MM.1S (cell line): ENCODE results near the gene NFATC3.

ENCODE experiments used
- DNase-seq: peaks from one replicate; pipeline ENCODE4 v3.0.0-alpha.2; 2015
- H2AFZ ChIP-seq: fragments of 300-600 bp; sonication (generic); 2 replicates; pipeline ENCODE4 v1.6.0; 2016; ENCODE audit warnings: antibody characterized with exemption, low read length
- H3F3A ChIP-seq: fragments of 300-600 bp; sonication (generic); 2 replicates; pipeline ENCODE4 v1.6.1; 2016; ENCODE audit warnings: mild to moderate bottlenecking, antibody characterized with exemption, low read length, moderate library complexity, mixed read lengths; ENCODE audit not compliant: insufficient read depth
- H3K27ac ChIP-seq: fragments of 300-600 bp; sonication (generic); 2 replicates; pipeline ENCODE4 v1.5.1; 2016; ENCODE audit warnings: mild to moderate bottlenecking, low read length
- H3K27me3 ChIP-seq: fragments of 300-600 bp; sonication (generic); replicated peaks from 2 replicates; pipeline ENCODE4 v1.6.0; 2016; ENCODE audit warnings: low read length; ENCODE audit not compliant: insufficient read depth
- H3K36me3 ChIP-seq: fragments of 300-600 bp; sonication (generic); replicated peaks from 2 replicates; pipeline ENCODE4 v1.6.1; 2016; ENCODE audit warnings: mild to moderate bottlenecking, low read length, mixed read lengths; ENCODE audit not compliant: insufficient read depth
- H3K4me1 ChIP-seq: fragments of 300-600 bp; sonication (generic); 2 replicates; pipeline ENCODE4 v1.6.1; 2016; ENCODE audit warnings: low read length, mixed read lengths
- H3K4me2 ChIP-seq: fragments of 300-600 bp; sonication (generic); 2 replicates; pipeline ENCODE4 v1.6.0; 2016; ENCODE audit warnings: low read depth, low read length
- H3K4me3 ChIP-seq: fragments of 300-600 bp; sonication (generic); 2 replicates; pipeline ENCODE4 v1.5.1; 2016; ENCODE audit warnings: low read length, mixed read lengths
- H3K79me2 ChIP-seq: fragments of 300-600 bp; sonication (generic); 2 replicates; pipeline ENCODE4 v1.6.1; 2016; ENCODE audit warnings: mixed run types, low read length, mixed read lengths
- H3K9ac ChIP-seq: fragments of 300-600 bp; sonication (generic); 2 replicates; pipeline ENCODE4 v1.6.1; 2016; ENCODE audit warnings: low read length, mixed read lengths
- H3K9me2 ChIP-seq: fragments of 300-600 bp; sonication (generic); replicated peaks from 2 replicates; pipeline ENCODE4 v1.6.1; 2016; ENCODE audit warnings: mild to moderate bottlenecking, low read length, mixed read lengths; ENCODE audit not compliant: insufficient read depth
- H3K9me3 ChIP-seq: fragments of 300-600 bp; sonication (generic); replicated peaks from 2 replicates; pipeline ENCODE4 v1.6.1; 2016; ENCODE audit warnings: mild to moderate bottlenecking, low read length, mixed read lengths; ENCODE audit not compliant: insufficient read depth
- H4K20me1 ChIP-seq: fragments of 300-600 bp; sonication (generic); 2 replicates; pipeline ENCODE4 v1.6.1; 2016; ENCODE audit warnings: mild to moderate bottlenecking, low read length, moderate library complexity, mixed read lengths; ENCODE audit not compliant: insufficient read depth
- CTCF ChIP-seq: fragments of 300-600 bp; sonication (generic); IDR thresholded peaks from 2 replicates; pipeline ENCODE4 v1.5.1; 2016; ENCODE audit warnings: antibody characterized with exemption, low read length, mixed read lengths
- EZH2 ChIP-seq: fragments of 300-600 bp; sonication (generic); optimal IDR thresholded peaks from 2 replicates; pipeline ENCODE3; 2017; ENCODE audit warnings: low read depth, mild to moderate bottlenecking, antibody characterized with exemption, low read length, mixed read lengths
- EZH2phosphoT487 ChIP-seq: fragments of 300-600 bp; sonication (generic); IDR thresholded peaks from 2 replicates; pipeline ENCODE4 v1.6.1; 2018; ENCODE audit warnings: antibody characterized with exemption, low read length

The NFATC3 gene

GRCh38 chr16:68273896-68274295, 188.7 kb downstream of the NFATC3 start:
- no peak for DNase-seq
- no peaks in the 10 kb centered on the region for H4K20me1 ChIP-seq
- H3K9me2 ChIP-seq: no peaks in the 10 kb centered on the region
- H3K27ac ChIP-seq: peak overlapping the region; percentile 79; the same call in 1 of the 2 replicates
- no peak for TF ChIP-seq EZH2
- no peak for TF ChIP-seq EZH2phosphoT487
- TF ChIP-seq CTCF: no peak
- peaks cover 78% of the 10 kb centered on the region for H3K79me2 ChIP-seq
- peaks cover 59% of the 10 kb centered on the region for H3F3A ChIP-seq
- no peaks in the 10 kb centered on the region for H3K9me3 ChIP-seq
- peaks cover 63% of the 10 kb centered on the region for H3K4me1 ChIP-seq
- H3K4me2 ChIP-seq: peak overlapping the region; percentile 40
- H3K9ac ChIP-seq: no peak overlapping the region
- no peaks in the 10 kb centered on the region for H3K36me3 ChIP-seq
- no peak overlapping the region for H3K4me3 ChIP-seq
- no peak overlapping the region for H2AFZ ChIP-seq
- no peaks in the 10 kb centered on the region for H3K27me3 ChIP-seq

GRCh38 chr16:68274441-68274840, 189.3 kb downstream of the NFATC3 start:
- DNase-seq: no peak
- no peaks in the 10 kb centered on the region for H4K20me1 ChIP-seq
- H3K4me2 ChIP-seq: peak overlapping the region; percentile 40
- no peaks in the 10 kb centered on the region for H3K27me3 ChIP-seq
- peak overlapping the region; percentile 79; the same call in 1 of the 2 replicates for H3K27ac ChIP-seq
- TF ChIP-seq EZH2phosphoT487: no peak
- TF ChIP-seq EZH2: no peak
- TF ChIP-seq CTCF: no peak
- no peak overlapping the region for H3K4me3 ChIP-seq
- peaks cover 63% of the 10 kb centered on the region for H3K4me1 ChIP-seq
- peak overlapping the region; percentile 3; the same call in 1 of the 2 replicates for H3K9ac ChIP-seq
- H3K79me2 ChIP-seq: peaks cover 78% of the 10 kb centered on the region
- no peak overlapping the region for H2AFZ ChIP-seq
- peaks cover 59% of the 10 kb centered on the region for H3F3A ChIP-seq
- no peaks in the 10 kb centered on the region for H3K36me3 ChIP-seq
- H3K9me2 ChIP-seq: no peaks in the 10 kb centered on the region
- H3K9me3 ChIP-seq: no peaks in the 10 kb centered on the region

GRCh38 chr16:68275611-68276191, 190.5 kb downstream of the NFATC3 start:
- H3K9me3 ChIP-seq: no peaks in the 10 kb centered on the region
- H3K36me3 ChIP-seq: no peaks in the 10 kb centered on the region
- no peak for TF ChIP-seq EZH2phosphoT487
- no peak for TF ChIP-seq EZH2
- no peak for TF ChIP-seq CTCF
- no peaks in the 10 kb centered on the region for H4K20me1 ChIP-seq
- peak overlapping the region; percentile 40 for H3K4me2 ChIP-seq
- peaks cover 61% of the 10 kb centered on the region for H3K4me1 ChIP-seq
- peak overlapping the region; percentile 11; the same call in 1 of the 2 replicates for H3K9ac ChIP-seq
- H3K27me3 ChIP-seq: no peaks in the 10 kb centered on the region
- peak; percentile 80 for DNase-seq
- H3K79me2 ChIP-seq: peaks cover 78% of the 10 kb centered on the region
- H3K9me2 ChIP-seq: no peaks in the 10 kb centered on the region
- peaks cover 59% of the 10 kb centered on the region for H3F3A ChIP-seq
- H3K27ac ChIP-seq: peak overlapping the region; percentile 79
- no peak overlapping the region for H2AFZ ChIP-seq
- 0 out of 2 replicates have a peak overlapping the region, but pooled peaks have one; percentile 2 for H3K4me3 ChIP-seq
